Measurements from ENCODE around the gene ABR. TPM values are rescaled to one million over a fixed set of nuclear protein-coding genes. Genes with fewer than 3 reads are reported as not detected.

Gene ABR
- total RNA-seq, 2 donors from 2014 or later, result 80.7 to 82.7 TPM

- no peaks in the 10 kb centered on the region for H3K36me3 ChIP-seq
Observed at GRCh38 chr17:1030684-1031532, 148.9 kb downstream of the ABR start.

GRCh38 chr17:1029922-1030644 is 149.7 kb downstream of the ABR start:
- Histone ChIP-seq H3K4me1 (replicated peaks) (peaks cover 14% of the 10 kb centered on the region), H3K4me3 (no peak overlapping the region), H3K27me3 (replicated peaks; ENCODE audit: insufficient read depth) (no peaks in the 10 kb centered on the region), H3K9me3 (no peaks in the 10 kb centered on the region), H3K36me3 (no peaks in the 10 kb centered on the region), H3K27ac (peak overlapping the region; percentile 35 to 53)
- no peak for DNase-seq (ENCODE audit: low spot score)
- 58% methylated on average over 20 of the region's 20 CpGs for WGBS
- intact Hi-C loops (cut with DNase I), result no loop called here
- TF ChIP-seq, protein P1, sequence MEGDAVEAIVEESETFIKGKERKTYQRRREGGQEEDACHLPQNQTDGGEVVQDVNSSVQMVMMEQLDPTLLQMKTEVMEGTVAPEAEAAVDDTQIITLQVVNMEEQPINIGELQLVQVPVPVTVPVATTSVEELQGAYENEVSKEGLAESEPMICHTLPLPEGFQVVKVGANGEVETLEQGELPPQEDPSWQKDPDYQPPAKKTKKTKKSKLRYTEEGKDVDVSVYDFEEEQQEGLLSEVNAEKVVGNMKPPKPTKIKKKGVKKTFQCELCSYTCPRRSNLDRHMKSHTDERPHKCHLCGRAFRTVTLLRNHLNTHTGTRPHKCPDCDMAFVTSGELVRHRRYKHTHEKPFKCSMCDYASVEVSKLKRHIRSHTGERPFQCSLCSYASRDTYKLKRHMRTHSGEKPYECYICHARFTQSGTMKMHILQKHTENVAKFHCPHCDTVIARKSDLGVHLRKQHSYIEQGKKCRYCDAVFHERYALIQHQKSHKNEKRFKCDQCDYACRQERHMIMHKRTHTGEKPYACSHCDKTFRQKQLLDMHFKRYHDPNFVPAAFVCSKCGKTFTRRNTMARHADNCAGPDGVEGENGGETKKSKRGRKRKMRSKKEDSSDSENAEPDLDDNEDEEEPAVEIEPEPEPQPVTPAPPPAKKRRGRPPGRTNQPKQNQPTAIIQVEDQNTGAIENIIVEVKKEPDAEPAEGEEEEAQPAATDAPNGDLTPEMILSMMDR (IDR thresholded peaks at IDR 0.05), result no peak

More at GRCh38 chr17:1030684-1031532, 148.9 kb downstream of the ABR start:
- peaks cover 14% of the 10 kb centered on the region for H3K4me1 ChIP-seq (replicated peaks)
- peak; percentile 50 for DNase-seq (ENCODE audit: low spot score)
- peak overlapping the region; percentile 13 to 23 for H3K4me3 ChIP-seq
- TF ChIP-seq, protein P1 (IDR thresholded peaks at IDR 0.05), result no peak
- TF ChIP-seq POLR2AphosphoS5 (IDR thresholded peaks at IDR 0.05), result peak; percentile 28
- intact Hi-C loops (cut with DNase I), result no loop called here
- H3K9me3 ChIP-seq, result no peaks in the 10 kb centered on the region
- H3K27me3 ChIP-seq (replicated peaks; ENCODE audit: insufficient read depth), result no peaks in the 10 kb centered on the region
- WGBS, result 26% methylated on average over 36 of the region's 45 CpGs
- H3K27ac ChIP-seq, result peak overlapping the region; percentile 35 to 53

DNA sequence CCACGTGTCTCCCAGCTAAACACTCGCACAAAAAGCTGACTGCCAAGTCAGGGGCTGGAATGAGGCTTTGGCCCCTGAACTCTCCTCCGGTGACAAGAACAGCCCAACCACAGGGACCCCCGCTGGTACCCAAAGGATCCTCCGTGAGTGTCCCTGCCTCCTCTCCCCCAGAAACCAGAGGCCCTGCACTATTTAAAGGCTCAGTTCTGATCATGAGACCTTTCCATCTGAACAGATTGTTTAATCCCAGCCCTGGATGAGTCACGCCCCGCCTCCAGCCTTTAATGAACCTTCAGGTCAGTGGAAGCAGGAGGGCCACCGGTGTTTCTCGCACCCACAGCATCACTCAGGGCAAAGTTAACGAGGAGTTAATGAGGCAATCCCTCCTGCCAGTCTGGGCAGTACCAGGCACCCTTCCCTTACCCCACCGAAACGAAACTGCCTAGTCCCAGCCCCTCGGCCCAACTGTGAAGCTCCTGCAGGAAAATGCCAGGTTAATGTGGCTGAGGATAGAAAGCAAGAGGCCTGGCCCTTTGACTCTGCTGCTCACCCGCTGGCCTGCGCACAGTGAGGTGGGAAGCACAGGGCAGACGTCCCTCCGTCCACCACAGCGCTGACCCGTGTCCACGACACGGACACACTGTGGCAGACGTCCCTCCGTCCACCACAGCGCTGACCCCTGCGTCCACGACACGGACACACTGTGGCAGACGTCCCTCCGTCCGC is 150.4 kb downstream of the ABR start:
- peak; percentile 43 for TF ChIP-seq POLR2AphosphoS5 (IDR thresholded peaks at IDR 0.05)
- TF ChIP-seq, protein P1 (IDR thresholded peaks at IDR 0.05), result no peak
- intact Hi-C loops (cut with DNase I), result no loop called here
- Histone ChIP-seq H3K36me3 (no peaks in the 10 kb centered on the region), H3K27ac (peak overlapping the region; percentile 53 to 57), H3K9me3 (no peaks in the 10 kb centered on the region), H3K4me3 (no peak overlapping the region), H3K27me3 (replicated peaks; ENCODE audit: insufficient read depth) (no peaks in the 10 kb centered on the region), H3K4me1 (replicated peaks) (peaks cover 14% of the 10 kb centered on the region)
- DNase-seq (ENCODE audit: low spot score), result no peak
- 73% methylated on average over 30 of the region's 30 CpGs for WGBS

GRCh38 chr17:1027044-1027443 is 152.7 kb downstream of the ABR start:
- Histone ChIP-seq H3K27me3 (replicated peaks; ENCODE audit: insufficient read depth) (no peaks in the 10 kb centered on the region), H3K9me3 (no peaks in the 10 kb centered on the region), H3K4me3 (no peak overlapping the region), H3K4me1 (replicated peaks) (peaks cover 14% of the 10 kb centered on the region), H3K36me3 (no peaks in the 10 kb centered on the region), H3K27ac (no peak overlapping the region)
- intact Hi-C loops (cut with DNase I), result no loop called here
- WGBS, result 87% methylated on average over 6 of the region's 9 CpGs
- no peak for DNase-seq (ENCODE audit: low spot score)
- TF ChIP-seq, protein P1 (IDR thresholded peaks at IDR 0.05), result no peak
- TF ChIP-seq POLR2A (IDR thresholded peaks at IDR 0.05), result no peak
- TF ChIP-seq POLR2AphosphoS5 (IDR thresholded peaks at IDR 0.05), result no peak

Data from prostate gland (tissue), 2 donors.